Motor neuron (in vitro differentiated cells): ENCODE results near the gene HOXA5. TPM values are rescaled to one million over a fixed set of nuclear protein-coding genes. Genes with fewer than 3 reads are reported as not detected.
A peak's percentile ranks its signal among the peaks of the same experiment; 100 is the strongest.

Source experiments
- ATAC-seq, 8 experiments: fragments of 200-7000 bp; cut with Tn5 transposase; replicated peaks in 6 of 8; 2 replicates each; pipeline ENCODE4 v1.8.0; 2021; ENCODE audit warnings: mild to moderate bottlenecking in 8 of 8, moderate library complexity in 8 of 8
- H3K27ac ChIP-seq, 2 donors: fragments of 250-450 bp; sonication (Bioruptor Pico); 2 replicates each; pipeline ENCODE4 v1.9.0; 2021; ENCODE audit warnings: antibody characterized with exemption in 2 of 2, mild to moderate bottlenecking in 2 of 2, moderate library complexity in 1 of 2
- H3K4me1 ChIP-seq, 2 donors: fragments of 250-450 bp; sonication (Bioruptor Pico); replicated peaks in 1 of 2; 2 replicates each; pipeline ENCODE4 v1.6.1; 2021; ENCODE audit warnings: antibody characterized with exemption in 2 of 2, mild to moderate bottlenecking in 2 of 2, moderate library complexity in 1 of 2
- H3K4me3 ChIP-seq, 5 donors: fragments of 250-450 bp; sonication (Bioruptor Pico); 2 replicates each; pipeline ENCODE4 v1.9.0; 2021; ENCODE audit warnings: antibody characterized with exemption in 5 of 5, mild to moderate bottlenecking in 5 of 5, moderate library complexity in 4 of 5
- WGBS, 10 experiments: fragments of 450-650 bp; shearing (Covaris generic); methylation state at CpG; one replicate each; pipeline ENCODE4 v1.0.0; 2022; 5-methylcytosine and 5-hydroxymethylcytosine counted together
- in situ Hi-C, 9 experiments: fragments of 400-800 bp; cut with MboI; loops; one replicate each; pipeline ENCODE4 v1.15.0; 2021; ENCODE audit warnings: low sequenced_read_pairs in 9 of 9, low pct_unique_long_range_greater_than_20kb in 2 of 9; ENCODE audit not compliant: unreplicated experiment in 9 of 9
- total RNA-seq, 8 experiments: library from RNA; unstranded; fragments of 300-600 nt; gene quantifications; 2 replicates each; pipeline versions ENCODE4 v1.2.3 to v1.2.4, GENCODE V29; 2022

HOXA5 gene
- total RNA-seq, 8 experiments from 2014 or later = 10.0 to 121 (median 73.0) TPM

DNA sequence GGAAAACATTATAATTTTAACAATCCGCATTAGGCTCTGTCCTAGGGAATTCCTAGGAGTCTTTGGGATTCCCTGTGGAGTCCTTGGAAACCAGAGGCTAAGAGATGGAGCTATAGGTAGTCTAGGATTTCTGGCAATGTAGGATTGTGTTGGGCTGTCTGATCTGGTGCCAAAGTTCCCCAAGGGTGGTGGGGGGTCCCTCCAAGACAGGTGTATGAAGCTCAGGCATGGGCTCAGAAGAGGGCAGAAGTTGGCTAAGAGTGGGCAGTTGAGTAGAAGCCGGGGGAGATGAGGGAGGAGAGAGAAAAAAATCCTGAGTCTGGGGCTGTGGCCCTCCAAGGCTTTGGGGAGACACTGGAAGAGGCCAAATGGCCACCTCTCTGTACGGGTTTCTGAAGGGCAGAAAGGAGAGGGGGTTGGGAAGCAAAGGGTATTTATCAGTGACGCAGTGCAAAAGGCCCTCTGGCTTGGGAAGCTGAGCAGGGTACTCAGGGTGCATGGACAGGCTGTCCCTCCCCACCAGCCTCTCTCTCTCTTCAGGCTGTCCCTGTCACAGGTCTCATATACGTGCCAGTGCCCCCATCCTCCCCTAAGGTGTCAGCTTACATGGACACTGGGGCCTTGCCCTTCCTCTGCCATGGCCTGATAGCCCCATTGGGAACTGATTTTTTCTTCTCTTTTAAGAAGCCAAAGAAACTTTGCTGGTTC lies 3.2 kb upstream of the HOXA5 start:
- H3K4me3 ChIP-seq = peak overlapping the region in 3 of 5 donors; percentile 46 to 63 (median 47)
- ATAC-seq = no peak
- WGBS, 10 experiments = 57 to 78% (median 60%) methylated on average over 1 to 4 of the region's 5 CpGs; no CpG with 5 or more reads in 4 of the 10 experiments
- in situ Hi-C loops = loop anchor here in 2 of 9 experiments (10.0 kb wide), 1 partner anchor 292 kb away; no protein-coding TSS in a partner anchor
- peaks cover 8 to 37% of the 10 kb centered on the region in 2 donors for H3K4me1 ChIP-seq
- H3K27ac ChIP-seq = peak overlapping the region in 1 of 2 donors; percentile 90

DNA sequence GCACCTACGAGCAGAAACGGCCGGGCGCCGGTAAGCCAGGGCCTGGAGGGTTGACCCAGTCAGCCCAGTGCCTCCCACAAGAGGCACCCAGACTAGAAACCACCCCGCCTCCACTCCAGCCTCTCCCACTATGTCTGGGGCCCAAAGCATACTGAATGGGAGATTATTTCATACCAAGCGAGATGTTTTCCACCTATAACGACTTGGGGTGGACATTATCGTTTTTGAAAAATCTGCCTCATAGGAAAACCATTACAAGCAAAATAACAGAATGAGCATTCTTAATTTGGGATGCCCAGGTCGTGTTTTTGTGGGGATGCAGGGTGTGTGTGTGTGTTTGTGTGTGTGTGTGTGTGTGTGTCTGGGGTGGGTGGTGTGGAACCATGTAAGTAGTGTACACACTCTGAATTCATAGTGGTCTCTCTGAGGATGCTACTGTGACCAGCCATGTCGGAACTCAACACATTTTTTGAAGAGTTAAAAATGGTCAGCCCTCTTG lies 2.5 kb upstream of the HOXA5 start:
- H3K27ac ChIP-seq = peak overlapping the region in 1 of 2 donors; percentile 90
- peak overlapping the region in 3 of 5 donors; percentile 46 to 63 (median 47) for H3K4me3 ChIP-seq
- in situ Hi-C loops = loop anchor here in 2 of 9 experiments (10.0 kb wide), 1 partner anchor 291 kb away; no protein-coding TSS in a partner anchor
- 40 to 100% (median 79%) methylated on average over 1 to 9 of the region's 11 CpGs; no CpG with 5 or more reads in 2 of the 10 experiments for WGBS, 10 experiments
- peaks cover 5 to 34% of the 10 kb centered on the region in 2 donors for H3K4me1 ChIP-seq
- ATAC-seq = no peak

DNA sequence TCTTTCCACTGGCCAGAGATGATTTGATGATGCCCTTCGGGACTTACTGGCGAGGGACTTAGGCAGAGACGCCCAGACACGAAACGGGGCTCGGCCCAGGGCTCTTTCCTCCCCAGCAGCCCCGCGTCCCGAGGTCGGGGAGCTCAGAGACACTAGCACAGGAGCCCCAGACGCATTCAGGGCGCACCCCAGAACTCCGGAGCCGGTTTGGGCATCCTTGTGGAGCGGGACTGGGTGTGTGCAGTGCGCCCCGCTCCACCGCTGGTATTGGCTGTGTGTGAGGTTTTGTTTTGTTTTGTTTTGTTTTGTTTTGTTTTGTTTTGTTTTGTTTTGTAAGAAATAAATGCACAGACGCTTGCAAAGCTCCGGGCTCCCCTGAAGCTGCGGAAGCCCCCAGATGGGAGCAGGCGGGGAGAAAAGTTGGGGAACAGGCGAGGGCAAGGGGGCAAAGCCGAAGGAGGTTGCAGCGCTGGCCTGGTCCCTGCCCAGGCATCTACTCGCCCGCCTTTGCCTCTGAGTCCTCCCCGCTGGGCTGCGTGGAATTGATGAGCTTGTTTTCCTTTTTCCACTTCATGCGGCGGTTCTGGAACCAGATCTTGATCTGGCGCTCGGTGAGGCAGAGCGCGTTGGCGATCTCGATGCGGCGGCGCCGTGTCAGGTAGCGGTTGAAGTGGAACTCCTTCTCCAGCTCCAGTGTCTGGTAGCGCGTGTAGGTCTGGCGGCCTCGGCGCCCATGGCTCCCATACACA lies 1.9 kb upstream of the HOXA5 start:
- WGBS, 10 experiments = 10 to 97% (median 79%) methylated on average over 1 to 22 of the region's 47 CpGs; no CpG with 5 or more reads in 4 of the 10 experiments
- in situ Hi-C loops = loop anchor here in 2 of 9 experiments (10.0 kb wide), 1 partner anchor 291 kb away; no protein-coding TSS in a partner anchor

DNA sequence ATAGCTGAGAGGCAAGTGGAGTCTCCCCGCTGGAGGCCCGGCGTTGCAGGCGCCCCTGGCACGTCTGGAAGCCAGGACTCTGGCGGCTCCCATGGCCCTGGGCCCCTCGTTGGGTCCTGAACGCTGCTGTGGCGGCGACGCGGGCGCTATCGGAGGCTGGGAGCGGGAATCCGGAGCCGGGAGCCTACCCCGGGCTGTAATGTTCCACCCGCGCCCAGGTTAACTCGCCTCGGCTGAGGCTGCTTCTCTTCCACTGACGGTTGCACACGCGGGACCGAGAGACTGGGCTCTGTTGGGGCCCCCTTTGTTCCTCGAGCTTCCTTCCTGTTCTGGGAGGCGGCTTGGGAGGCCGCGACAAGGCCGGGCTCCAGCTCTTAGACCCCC lies 1.3 kb upstream of the HOXA5 start:
- Histone ChIP-seq H3K4me3 (peak overlapping the region; percentile 3 to 81 (median 47)), H3K27ac (peak overlapping the region; percentile 66 to 90), H3K4me1 (peaks cover 5 to 28% of the 10 kb centered on the region in 2 donors)
- ATAC-seq = no peak
- in situ Hi-C loops = loop anchor here in 2 of 9 experiments (10.0 kb wide), 1 partner anchor 290 kb away; no protein-coding TSS in a partner anchor
- WGBS, 10 experiments = 9 to 15% methylated on average over 4 to 6 of the region's 31 CpGs; no CpG with 5 or more reads in 8 of the 10 experiments

More for the DNA sequence above, 1.9 kb upstream of the HOXA5 start:
- Histone ChIP-seq H3K4me3 (peak overlapping the region in 3 of 5 donors; percentile 46 to 63 (median 47)), H3K4me1 (peaks cover 5 to 31% of the 10 kb centered on the region in 2 donors), H3K27ac (peak overlapping the region; percentile 66 to 90)
- ATAC-seq = no peak

DNA sequence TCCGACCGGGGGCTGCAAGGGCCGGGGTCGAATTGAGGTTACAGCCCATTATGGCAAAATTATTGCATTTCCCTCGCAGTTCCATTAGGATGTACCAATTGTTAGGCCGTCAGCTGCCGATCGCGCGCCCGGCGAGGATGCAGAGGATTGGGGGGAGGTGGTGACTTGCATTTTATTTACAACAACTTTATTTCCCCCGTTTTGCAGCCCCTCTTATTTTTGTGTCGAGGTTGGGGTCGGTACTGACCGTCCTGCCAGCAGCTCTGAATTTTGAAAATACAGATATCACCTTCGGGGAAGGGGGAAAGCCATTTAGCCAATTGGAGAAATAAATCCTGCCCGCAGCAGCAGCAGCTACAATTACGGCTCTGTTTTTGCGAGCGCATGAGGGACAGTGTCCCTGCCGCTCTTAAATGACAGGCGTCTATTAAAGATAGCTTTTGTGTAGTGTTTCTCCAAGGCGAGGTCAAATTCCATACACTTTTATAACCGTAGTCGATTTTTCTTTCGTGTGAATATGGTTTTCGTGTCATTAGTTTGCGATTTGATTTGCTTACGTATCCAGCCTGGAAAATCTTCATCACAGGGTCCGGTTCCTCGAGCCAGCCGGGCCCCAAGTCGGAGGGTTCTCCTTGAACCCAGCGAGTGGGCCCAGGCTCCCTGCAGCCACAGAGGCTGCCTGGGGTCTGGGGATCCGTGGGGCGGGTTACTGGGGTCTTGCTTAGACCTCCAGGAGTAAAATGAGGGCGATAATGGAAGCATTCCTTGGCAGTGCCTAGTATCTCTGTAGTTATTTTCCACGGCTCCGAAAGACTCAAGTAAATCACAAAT lies 684 bp upstream of the HOXA5 start:
- no peak for ATAC-seq
- Histone ChIP-seq H3K4me1 (peaks cover 5 to 24% of the 10 kb centered on the region in 2 donors), H3K4me3 (peak overlapping the region; percentile 46 to 81 (median 63)), H3K27ac (peak overlapping the region; percentile 66 to 90)
- WGBS, 10 experiments = 4 to 96% (median 24%) methylated on average over 1 to 30 of the region's 40 CpGs; no CpG with 5 or more reads in 2 of the 10 experiments
- in situ Hi-C loops = loop anchor here in 2 of 9 experiments (10.0 kb wide), 1 partner anchor 289 kb away; no protein-coding TSS in a partner anchor

DNA sequence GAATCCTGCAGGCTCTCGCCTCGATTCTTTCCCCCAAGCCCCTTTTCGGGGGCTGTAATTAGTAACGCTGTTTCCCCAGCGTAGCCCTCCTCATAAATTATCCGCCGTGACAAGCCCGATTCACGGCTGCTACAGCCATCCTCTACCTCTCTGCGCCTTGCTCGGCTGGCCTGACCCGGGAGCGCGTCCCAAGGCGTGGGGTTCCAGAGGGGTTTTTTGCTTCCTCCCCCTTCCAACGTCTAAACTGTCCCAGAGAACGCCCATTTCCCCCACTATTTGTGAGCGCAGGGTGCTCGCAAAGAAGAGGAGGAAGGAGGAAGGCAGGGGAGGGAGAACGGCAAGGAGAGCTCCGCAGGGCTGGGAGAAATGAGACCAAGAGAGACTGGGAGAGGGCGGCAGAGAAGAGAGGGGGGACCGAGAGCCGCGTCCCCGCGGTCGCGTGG lies 880 bp downstream of the HOXA5 start:
- Histone ChIP-seq H3K27ac (peak overlapping the region; percentile 92 to 93), H3K4me3 (peak overlapping the region; percentile 46 to 81 (median 63)), H3K4me1 (peaks cover 5 to 12% of the 10 kb centered on the region in 2 donors)
- in situ Hi-C loops = loop anchor here in 2 of 9 experiments (10.0 kb wide), 1 partner anchor 288 kb away; no protein-coding TSS in a partner anchor
- WGBS, 10 experiments = 0 to 100% (median 26%) methylated on average over 2 to 28 of the region's 29 CpGs; no CpG with 5 or more reads in 4 of the 10 experiments
- peak in 1 of 8 experiments; percentile 8 for ATAC-seq

DNA sequence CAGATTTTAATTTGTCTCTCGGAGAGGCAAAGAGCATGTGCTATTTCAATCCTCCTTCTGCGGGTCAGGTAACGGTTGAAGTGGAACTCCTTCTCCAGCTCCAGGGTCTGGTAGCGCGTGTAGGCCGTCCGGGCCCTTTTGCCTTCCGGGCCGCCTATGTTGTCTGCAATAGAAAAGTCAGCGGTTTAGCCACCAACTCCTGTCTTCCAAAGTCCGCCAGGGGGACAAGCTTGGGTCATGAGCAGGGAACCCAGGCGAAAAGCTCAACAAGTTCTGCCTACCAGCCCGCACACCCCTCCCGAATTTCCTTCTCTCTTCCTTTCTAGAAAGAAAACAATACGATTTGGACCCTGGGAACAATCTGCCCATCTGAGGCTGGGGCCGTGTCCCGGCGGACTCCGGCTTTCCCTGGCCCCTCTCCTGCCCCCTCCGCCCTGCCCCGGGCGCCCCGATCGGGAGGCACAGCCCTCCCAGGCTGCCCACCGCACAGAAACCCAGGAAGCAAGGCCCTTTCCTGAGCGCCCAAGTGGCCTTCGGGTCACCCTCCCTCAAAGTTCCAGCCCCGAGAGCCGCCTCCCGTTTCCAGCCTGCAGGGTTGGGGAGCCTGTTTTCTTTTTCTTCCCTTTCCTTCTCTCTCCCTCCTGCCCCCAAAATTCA lies 1.4 kb downstream of the HOXA5 start:
- in situ Hi-C loops = loop anchor here in 2 of 9 experiments (10.0 kb wide), 1 partner anchor 287 kb away; no protein-coding TSS in a partner anchor
- Histone ChIP-seq H3K4me1 (peaks cover 5 to 12% of the 10 kb centered on the region in 2 donors), H3K27ac (peak overlapping the region; percentile 92 to 93), H3K4me3 (peak overlapping the region; percentile 46 to 81 (median 63))
- 0 to 98% (median 42%) methylated on average over 1 to 18 of the region's 30 CpGs; no CpG with 5 or more reads in 4 of the 10 experiments for WGBS, 10 experiments
- no peak for ATAC-seq

DNA sequence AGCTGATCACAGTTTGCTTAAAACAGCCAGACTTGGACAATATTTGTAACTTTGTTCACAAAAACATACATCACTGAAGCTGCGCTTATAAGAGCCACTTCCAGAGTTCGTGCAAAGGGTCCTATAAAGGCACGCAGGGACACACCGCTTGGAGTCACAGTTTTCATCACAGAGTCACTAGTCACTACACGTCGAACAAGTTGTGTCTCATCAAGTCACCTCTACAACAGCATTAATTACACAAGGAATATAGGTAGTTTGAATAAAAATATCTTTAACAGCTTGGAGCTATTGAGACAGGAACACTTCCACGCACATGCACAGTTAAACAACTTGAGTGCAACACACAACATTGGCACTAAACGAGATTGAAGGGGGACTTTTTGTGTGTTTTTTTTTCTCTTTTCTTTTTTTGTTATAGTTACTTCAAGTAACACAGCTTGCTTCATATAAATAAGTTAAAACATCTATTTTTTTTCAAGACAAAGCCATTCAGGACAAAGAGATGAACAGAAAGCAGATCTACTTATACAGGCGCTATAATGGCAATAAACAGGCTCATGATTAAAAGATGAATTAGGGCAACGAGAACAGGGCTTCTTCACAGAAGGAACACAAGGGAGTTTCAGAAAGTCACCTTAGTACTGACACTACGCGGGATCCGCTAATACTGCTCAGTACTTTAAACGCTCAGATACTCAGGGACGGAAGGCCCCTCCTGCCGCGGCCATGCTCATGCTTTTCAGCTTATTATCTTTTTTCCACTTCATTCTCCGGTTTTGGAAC lies 2.2 kb downstream of the HOXA5 start:
- Histone ChIP-seq H3K27ac (peak overlapping the region; percentile 92 to 93), H3K4me1 (peaks cover 5 to 12% of the 10 kb centered on the region in 2 donors), H3K4me3 (peak overlapping the region; percentile 46 to 81 (median 63))
- ATAC-seq = no peak
- WGBS, 10 experiments = 0 to 100% (median 14%) methylated on average over 3 to 18 of the region's 18 CpGs
- in situ Hi-C loops = loop anchor here in 2 of 9 experiments (10.0 kb wide), 1 partner anchor 287 kb away; no protein-coding TSS in a partner anchor

DNA sequence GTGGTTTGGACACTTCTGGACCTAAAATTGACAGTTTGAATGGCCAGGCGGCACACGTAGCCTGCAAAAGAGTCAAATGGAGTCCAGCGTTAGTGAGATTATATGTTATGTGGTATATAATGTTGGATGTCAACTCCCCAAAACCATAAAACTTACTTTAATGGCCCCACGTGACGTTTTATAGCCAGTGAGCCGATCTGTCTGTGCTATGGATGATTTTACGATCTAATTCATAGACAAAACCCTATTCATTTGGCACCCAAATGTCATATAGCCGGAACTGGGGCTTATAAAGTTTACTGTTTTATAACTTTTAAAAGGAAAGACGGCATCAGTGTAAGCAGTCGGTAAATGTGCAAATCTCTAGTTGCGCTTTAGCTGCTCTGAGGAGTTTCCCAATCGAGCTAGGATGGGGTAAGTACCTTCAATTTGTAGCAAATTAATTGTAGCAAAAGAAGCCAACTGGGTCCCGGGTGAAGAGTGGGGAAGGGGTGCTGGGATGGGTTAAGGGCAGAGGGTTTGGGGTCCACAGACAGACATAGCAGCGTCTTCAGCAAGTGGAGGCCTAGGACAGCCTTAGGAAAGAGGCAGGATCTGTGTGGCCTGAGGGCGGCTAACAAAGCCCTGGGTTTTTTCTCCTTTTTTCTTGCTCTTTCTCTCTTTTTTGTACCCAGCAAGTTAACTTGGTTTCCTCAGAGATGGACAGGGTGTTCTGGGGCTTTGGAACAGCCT lies 3.2 kb downstream of the HOXA5 start:
- peak overlapping the region; percentile 46 to 81 (median 63) for H3K4me3 ChIP-seq
- WGBS, 10 experiments = 0 to 96% (median 10%) methylated on average over 2 to 12 of the region's 15 CpGs
- peak overlapping the region; percentile 92 to 93 for H3K27ac ChIP-seq
- no peak for ATAC-seq
- in situ Hi-C loops = loop anchor here in 2 of 9 experiments (10.0 kb wide), 1 partner anchor 285 kb away; no protein-coding TSS in a partner anchor
- peaks cover 6 to 21% of the 10 kb centered on the region in 2 donors for H3K4me1 ChIP-seq
